ENCODE data around the gene DAPP1. TPM values are rescaled to one million over a fixed set of nuclear protein-coding genes. Genes with fewer than 3 reads are reported as not detected.

The DAPP1 gene
- total RNA-seq, 6 experiments from 2014 or later: 0.12 to 1.5 (median 0.73) TPM

DNA sequence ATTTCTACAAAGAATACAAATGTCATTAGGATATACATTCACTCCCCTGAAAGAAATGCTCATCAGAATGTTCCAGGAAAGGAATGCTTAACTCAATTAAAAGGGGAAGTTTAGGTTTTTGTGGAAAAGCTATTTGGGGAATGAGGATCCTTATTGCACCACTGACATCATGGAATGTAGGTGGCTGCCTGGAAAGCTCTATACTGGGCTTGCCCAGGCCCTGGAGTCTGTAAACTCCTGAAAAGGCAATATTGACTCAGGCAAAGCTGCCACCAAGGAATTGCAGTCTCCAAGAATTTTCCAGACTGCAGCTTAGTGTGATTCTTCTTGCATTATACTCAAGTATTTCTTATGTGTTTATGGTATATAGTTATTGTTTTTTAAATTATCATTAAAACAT, 15.7 kb downstream of the DAPP1 start:
- H3K27ac ChIP-seq: no peak overlapping the region
- intact Hi-C loops (cut with DNase I): no loop called here
- H3K36me3 ChIP-seq: no peaks in the 10 kb centered on the region
- H3K27me3 ChIP-seq: no peaks in the 10 kb centered on the region
- H3K4me3 ChIP-seq: no peak overlapping the region
- DNase-seq (no peak), ATAC-seq (peak; percentile 61 to 87 (median 68))
- TF ChIP-seq, protein P1, sequence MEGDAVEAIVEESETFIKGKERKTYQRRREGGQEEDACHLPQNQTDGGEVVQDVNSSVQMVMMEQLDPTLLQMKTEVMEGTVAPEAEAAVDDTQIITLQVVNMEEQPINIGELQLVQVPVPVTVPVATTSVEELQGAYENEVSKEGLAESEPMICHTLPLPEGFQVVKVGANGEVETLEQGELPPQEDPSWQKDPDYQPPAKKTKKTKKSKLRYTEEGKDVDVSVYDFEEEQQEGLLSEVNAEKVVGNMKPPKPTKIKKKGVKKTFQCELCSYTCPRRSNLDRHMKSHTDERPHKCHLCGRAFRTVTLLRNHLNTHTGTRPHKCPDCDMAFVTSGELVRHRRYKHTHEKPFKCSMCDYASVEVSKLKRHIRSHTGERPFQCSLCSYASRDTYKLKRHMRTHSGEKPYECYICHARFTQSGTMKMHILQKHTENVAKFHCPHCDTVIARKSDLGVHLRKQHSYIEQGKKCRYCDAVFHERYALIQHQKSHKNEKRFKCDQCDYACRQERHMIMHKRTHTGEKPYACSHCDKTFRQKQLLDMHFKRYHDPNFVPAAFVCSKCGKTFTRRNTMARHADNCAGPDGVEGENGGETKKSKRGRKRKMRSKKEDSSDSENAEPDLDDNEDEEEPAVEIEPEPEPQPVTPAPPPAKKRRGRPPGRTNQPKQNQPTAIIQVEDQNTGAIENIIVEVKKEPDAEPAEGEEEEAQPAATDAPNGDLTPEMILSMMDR (IDR thresholded peaks at IDR 0.05): no peak
- no peak for TF ChIP-seq POLR2A (IDR thresholded peaks at IDR 0.05)
- H3K4me1 ChIP-seq: peaks cover 0 to 17% (median 8%) of the 10 kb centered on the region in 4 donors
- H3K9me3 ChIP-seq: no peaks in the 10 kb centered on the region

DNA sequence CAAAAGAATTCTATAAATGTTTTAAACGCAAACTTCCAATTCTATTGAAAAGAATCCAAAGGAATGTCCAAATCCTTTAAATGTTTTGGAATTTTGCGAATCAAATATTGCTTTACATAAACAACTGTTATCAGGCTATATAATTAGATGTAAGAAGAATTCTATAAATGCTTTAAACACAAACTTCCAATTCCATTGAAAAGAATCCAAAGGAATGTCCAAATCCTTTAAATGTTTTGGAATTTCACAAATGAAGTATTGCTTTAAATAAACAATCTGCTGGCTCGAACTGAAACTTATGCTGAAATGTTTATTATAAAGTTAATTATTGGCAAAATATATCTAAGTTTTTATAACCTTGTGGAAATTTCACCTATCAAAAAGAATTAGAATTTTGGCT, 16.1 kb downstream of the DAPP1 start:
- Histone ChIP-seq H3K36me3 (no peaks in the 10 kb centered on the region), H3K27ac (no peak overlapping the region), H3K4me1 (peaks cover 0 to 17% (median 8%) of the 10 kb centered on the region in 4 donors), H3K9me3 (no peaks in the 10 kb centered on the region), H3K4me3 (no peak overlapping the region), H3K27me3 (no peaks in the 10 kb centered on the region)
- 41% methylated on average over 3 of the region's 3 CpGs for WGBS (ENCODE audit: insufficient coverage, low coverage, low lambda C conversion rate, missing lambda C conversion rate)
- DNase-seq: no peak
- intact Hi-C loops (cut with DNase I): no loop called here
- ATAC-seq: peak in 3 of 4 donors; percentile 25 to 58 (median 47)
- TF ChIP-seq POLR2A (IDR thresholded peaks at IDR 0.05): no peak
- TF ChIP-seq, protein P1 (IDR thresholded peaks at IDR 0.05): no peak

DNA sequence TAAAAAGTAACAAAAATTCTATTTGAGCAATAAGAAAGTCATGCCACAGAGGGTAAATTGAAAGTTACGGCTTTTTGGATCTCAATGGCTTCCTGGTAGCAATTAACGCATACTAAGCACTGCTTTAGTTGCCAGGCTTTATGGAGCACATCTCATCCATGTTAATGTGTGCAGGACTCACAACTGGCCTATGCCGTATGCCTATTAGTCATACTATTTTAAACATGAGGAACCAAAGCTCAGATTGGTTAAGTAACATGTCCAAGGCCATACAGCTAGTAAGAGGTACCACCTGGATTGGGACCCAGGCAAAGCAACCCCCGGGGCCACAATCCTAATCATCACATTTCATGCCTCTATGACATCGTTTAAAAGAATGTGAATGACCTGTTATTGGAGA, 17.1 kb downstream of the DAPP1 start:
- H3K27ac ChIP-seq: no peak overlapping the region
- peaks cover 0 to 17% (median 8%) of the 10 kb centered on the region in 4 donors for H3K4me1 ChIP-seq
- intact Hi-C loops (cut with DNase I): no loop called here
- ATAC-seq (no peak), DNase-seq (no peak)
- no peaks in the 10 kb centered on the region for H3K9me3 ChIP-seq
- TF ChIP-seq, protein P1 (IDR thresholded peaks at IDR 0.05): no peak
- no peak for TF ChIP-seq POLR2A (IDR thresholded peaks at IDR 0.05)
- no peak overlapping the region for H3K4me3 ChIP-seq
- no peaks in the 10 kb centered on the region for H3K36me3 ChIP-seq
- no peaks in the 10 kb centered on the region for H3K27me3 ChIP-seq
- WGBS (ENCODE audit: insufficient coverage, low coverage, low lambda C conversion rate, missing lambda C conversion rate): 84% methylated on average over 5 of the region's 5 CpGs

DNA sequence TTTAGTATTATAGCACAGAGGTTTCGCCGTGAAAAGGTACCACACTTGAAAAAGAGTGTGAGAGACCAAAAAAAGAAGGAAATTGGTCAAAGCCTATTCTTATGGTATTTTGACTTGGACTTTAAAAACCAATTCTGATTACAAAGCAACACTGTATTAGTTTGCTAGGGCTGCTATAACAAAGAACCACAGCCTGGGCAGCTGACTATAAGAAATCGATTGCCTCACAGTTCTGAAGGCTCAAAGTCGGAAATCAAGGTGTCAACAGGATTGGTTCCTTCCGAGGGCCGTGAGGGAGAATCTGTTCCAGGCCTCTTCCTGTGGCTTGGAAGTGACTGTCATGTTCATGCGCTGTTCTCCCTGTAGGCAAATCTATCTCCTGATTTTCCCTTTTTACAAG, 17.9 kb downstream of the DAPP1 start:
- 96% methylated on average over 7 of the region's 7 CpGs for WGBS (ENCODE audit: insufficient coverage, low coverage, low lambda C conversion rate, missing lambda C conversion rate)
- no peak overlapping the region for H3K4me3 ChIP-seq
- intact Hi-C loops (cut with DNase I): no loop called here
- no peaks in the 10 kb centered on the region for H3K27me3 ChIP-seq
- H3K9me3 ChIP-seq: no peaks in the 10 kb centered on the region
- TF ChIP-seq, protein P1 (IDR thresholded peaks at IDR 0.05): no peak
- no peak for TF ChIP-seq POLR2A (IDR thresholded peaks at IDR 0.05)
- ATAC-seq (no peak), DNase-seq (no peak)
- peaks cover 0 to 17% (median 8%) of the 10 kb centered on the region in 4 donors for H3K4me1 ChIP-seq
- H3K36me3 ChIP-seq: no peaks in the 10 kb centered on the region
- H3K27ac ChIP-seq: no peak overlapping the region

DNA sequence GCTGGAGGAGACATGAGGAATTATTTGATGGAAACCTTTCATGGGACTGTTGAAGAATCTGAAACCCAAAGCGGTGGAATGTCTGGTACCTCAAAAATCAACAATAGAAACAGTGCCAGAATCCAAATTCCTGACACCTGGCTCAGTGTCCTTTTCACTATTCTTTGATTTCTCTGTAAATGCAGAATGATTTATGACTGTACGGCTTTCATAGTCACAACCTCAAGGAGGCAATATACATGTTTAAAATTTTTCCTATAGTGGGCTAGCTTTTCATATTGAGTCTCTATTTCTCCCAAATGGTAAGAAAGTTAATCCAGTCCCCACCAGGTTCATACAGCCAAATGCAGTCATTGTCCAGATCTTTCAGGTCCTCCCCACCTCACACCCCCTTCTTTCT, 19.3 kb downstream of the DAPP1 start:
- WGBS (ENCODE audit: insufficient coverage, low coverage, low lambda C conversion rate, missing lambda C conversion rate): 91% methylated on average over 2 of the region's 2 CpGs
- no peak for TF ChIP-seq POLR2A (IDR thresholded peaks at IDR 0.05)
- TF ChIP-seq, protein P1 (IDR thresholded peaks at IDR 0.05): no peak
- Histone ChIP-seq H3K27ac (no peak overlapping the region), H3K9me3 (no peaks in the 10 kb centered on the region), H3K4me3 (no peak overlapping the region), H3K4me1 (peaks cover 0 to 17% (median 8%) of the 10 kb centered on the region in 4 donors), H3K36me3 (no peaks in the 10 kb centered on the region), H3K27me3 (no peaks in the 10 kb centered on the region)
- no peak for DNase-seq
- no peak for ATAC-seq
- intact Hi-C loops (cut with DNase I): no loop called here

All from right lobe of liver (tissue), 6 donors.